Tibial artery (tissue), 4 donors: ENCODE results near the gene ITPR3.

Experiments
- DNase-seq, 2 donors: peaks; one replicate each; pipeline ENCODE4 v3.0.0-alpha.2; 2019
- H3K27ac ChIP-seq, 2 donors: fragments of 200-600 bp; sonication (generic) in 1 of 2; 1 replicate in 1 of 2; 2 replicates in 1 of 2; pipeline ENCODE4 v1.5.1; 2018 to 2019; ENCODE audit warnings: mild to moderate bottlenecking in 1 of 2
- H3K27me3 ChIP-seq, 2 donors: fragments of 200-600 bp; sonication (generic) in 1 of 2; one replicate each; pipeline versions ENCODE4 v1.5.1 to v1.6.0; 2016 to 2019
- H3K36me3 ChIP-seq, 3 donors: fragments of 200-600 bp; sonication (generic) in 2 of 3; one replicate each; pipeline ENCODE4 v1.5.1; 2016 to 2019; ENCODE audit warnings: mild to moderate bottlenecking in 2 of 3
- H3K4me1 ChIP-seq, 4 donors: fragments of 200-600 bp; sonication (generic) in 2 of 4; 1 replicate in 3 of 4; 2 replicates in 1 of 4; pipeline ENCODE4 v1.5.1; 2016 to 2019
- H3K4me3 ChIP-seq, 2 donors: fragments of 200-600 bp; sonication (generic) in 1 of 2; 1 replicate in 1 of 2; 2 replicates in 1 of 2; pipeline ENCODE4 v1.5.1; 2018 to 2019; ENCODE audit warnings: mild to moderate bottlenecking in 2 of 2
- H3K9me3 ChIP-seq, 3 donors: fragments of 200-600 bp; sonication (generic) in 1 of 3; one replicate each; pipeline ENCODE4 v1.5.1; 2016 to 2019
- CTCF ChIP-seq, 2 experiments: fragments of 200-600 bp in 1 of 2; fragments of 450-650 bp in 1 of 2; IDR thresholded peaks; one replicate each; pipeline ENCODE4 v1.5.1; 2017 to 2019; ENCODE audit warnings: antibody characterized with exemption in 2 of 2, mild to moderate bottlenecking in 1 of 2, moderate library complexity in 1 of 2
- intact Hi-C: fragments of 100-400 bp; cut with DNase I; formaldehyde crosslinking; loops from one replicate; pipeline ENCODE4 v1.15.0; 2023; ENCODE audit warnings: low total_unique reads

Gene ITPR3

GRCh38 chr6:33677143-33677660, 56.1 kb downstream of the ITPR3 start:
- Histone ChIP-seq H3K9me3 (no peaks in the 10 kb centered on the region), H3K4me3 (no peak overlapping the region), H3K27me3 (no peaks in the 10 kb centered on the region), H3K4me1 (peaks cover 0 to 24% (median 10%) of the 10 kb centered on the region in 4 donors), H3K27ac (no peak overlapping the region), H3K36me3 (peaks cover 0 to 88% (median 11%) of the 10 kb centered on the region in 3 donors)
- TF ChIP-seq CTCF (IDR thresholded peaks at IDR 0.05): no peak
- no peak for DNase-seq
- intact Hi-C loops: no loop called here

- no peak for TF ChIP-seq CTCF (IDR thresholded peaks at IDR 0.05)
- intact Hi-C loops: no loop called here
- Histone ChIP-seq H3K4me3 (no peak overlapping the region), H3K27ac (no peak overlapping the region), H3K9me3 (no peaks in the 10 kb centered on the region), H3K27me3 (no peaks in the 10 kb centered on the region), H3K4me1 (peaks cover 0 to 21% (median 10%) of the 10 kb centered on the region in 4 donors), H3K36me3 (peaks cover 0 to 88% (median 16%) of the 10 kb centered on the region in 3 donors)
- no peak for DNase-seq
Measured at GRCh38 chr6:33677689-33678088, 56.6 kb downstream of the ITPR3 start.

GRCh38 chr6:33678233-33678931, 57.3 kb downstream of the ITPR3 start:
- peaks cover 0 to 88% (median 21%) of the 10 kb centered on the region in 3 donors for H3K36me3 ChIP-seq
- peaks cover 0 to 16% (median 6%) of the 10 kb centered on the region in 4 donors for H3K4me1 ChIP-seq
- no peak overlapping the region for H3K4me3 ChIP-seq
- no peak for DNase-seq
- intact Hi-C loops: no loop called here
- no peaks in the 10 kb centered on the region for H3K27me3 ChIP-seq
- no peak for TF ChIP-seq CTCF (IDR thresholded peaks at IDR 0.05)
- H3K9me3 ChIP-seq: no peaks in the 10 kb centered on the region
- no peak overlapping the region for H3K27ac ChIP-seq

- peaks cover 0 to 88% (median 25%) of the 10 kb centered on the region in 3 donors for H3K36me3 ChIP-seq
- H3K27ac ChIP-seq: no peak overlapping the region
- no peak overlapping the region for H3K4me3 ChIP-seq
- H3K27me3 ChIP-seq: no peaks in the 10 kb centered on the region
- H3K4me1 ChIP-seq: peaks cover 0 to 12% (median 4%) of the 10 kb centered on the region in 4 donors
- no peaks in the 10 kb centered on the region for H3K9me3 ChIP-seq
- DNase-seq: no peak
- no peak for TF ChIP-seq CTCF (IDR thresholded peaks at IDR 0.05)
- intact Hi-C loops: no loop called here
Measured at GRCh38 chr6:33678932-33679490, 57.9 kb downstream of the ITPR3 start.

GRCh38 chr6:33679761-33680160, 58.6 kb downstream of the ITPR3 start:
- no peak for TF ChIP-seq CTCF (IDR thresholded peaks at IDR 0.05)
- Histone ChIP-seq H3K9me3 (no peaks in the 10 kb centered on the region), H3K27me3 (no peaks in the 10 kb centered on the region), H3K4me3 (no peak overlapping the region), H3K27ac (no peak overlapping the region), H3K36me3 (peaks cover 0 to 92% (median 28%) of the 10 kb centered on the region in 3 donors), H3K4me1 (peaks cover 0 to 9% (median 4%) of the 10 kb centered on the region in 4 donors)
- intact Hi-C loops: no loop called here
- DNase-seq: no peak
